Activated CD4-positive, alpha-beta memory T cell treated with anti-CD3 and anti-CD28 coated beads for 36 hours (primary cell): ENCODE measurements around the gene FLT1. TPM values are rescaled to one million over a fixed set of nuclear protein-coding genes. Genes with fewer than 3 reads are reported as not detected.

Source experiments
- CTCF ChIA-PET: fragments of 350-600 bp; sonication (Branson Sonifier 250); formaldehyde crosslinking; loops from one replicate; lab custom pipeline; 2021; ENCODE audit warnings: antibody characterized with exemption, inconsistent platforms; lab: Charles Lee
- POLR2A ChIA-PET: fragments of 350-600 bp; sonication (Branson Sonifier 250); formaldehyde crosslinking; loops from one replicate; lab custom pipeline; 2021; ENCODE audit warnings: antibody characterized with exemption; lab: Charles Lee
- DNase-seq: peaks from one replicate; pipeline ENCODE4 v3.0.0-alpha.2; 2020
- H3K27ac Mint-ChIP-seq: one replicate; pipeline ENCODE4 v1.8.0; 2021; ENCODE audit warnings: mixed read lengths
- H3K27me3 Mint-ChIP-seq: one replicate; pipeline ENCODE4 v1.8.0; 2021; ENCODE audit warnings: mixed read lengths
- H3K36me3 Mint-ChIP-seq: one replicate; pipeline ENCODE4 v1.8.0; 2021; ENCODE audit warnings: mixed read lengths
- H3K4me1 Mint-ChIP-seq: one replicate; pipeline ENCODE4 v1.8.0; 2021; ENCODE audit warnings: low read depth, mixed read lengths
- H3K4me3 Mint-ChIP-seq: one replicate; pipeline ENCODE4 v1.8.0; 2021; ENCODE audit warnings: mild to moderate bottlenecking, mixed read lengths
- H3K9me3 Mint-ChIP-seq: one replicate; pipeline ENCODE4 v1.8.0; 2021; ENCODE audit warnings: mixed read lengths
- intact Hi-C: fragments of 100-400 bp; cut with micrococcal nuclease; formaldehyde crosslinking; loops from one replicate; pipeline ENCODE4 v1.15.1; 2023
- total RNA-seq, 2 experiments: library from RNA; stranded (reverse); gene quantifications; one replicate each; pipeline ENCODE4 v1.2.3, GENCODE V29; 2021

Gene FLT1
- total RNA-seq, 2 experiments from 2014 or later, result 17.2 to 19.5 TPM

GRCh38 chr13:28429685-28430290 lies 65.1 kb downstream of the FLT1 start:
- intact Hi-C loops, result no loop called here
- H3K36me3 Mint-ChIP-seq, result peaks cover 13% of the 10 kb centered on the region
- no peak for DNase-seq
- CTCF ChIA-PET, result no interaction called here
- POLR2A ChIA-PET, result no interaction called here
- H3K4me3 Mint-ChIP-seq, result no peak overlapping the region
- no peaks in the 10 kb centered on the region for H3K9me3 Mint-ChIP-seq
- peaks cover 11% of the 10 kb centered on the region for H3K27me3 Mint-ChIP-seq
- no peak overlapping the region for H3K27ac Mint-ChIP-seq
- no peaks in the 10 kb centered on the region for H3K4me1 Mint-ChIP-seq

GRCh38 chr13:28429096-28429495 lies 65.8 kb downstream of the FLT1 start:
- peaks cover 10% of the 10 kb centered on the region for H3K27me3 Mint-ChIP-seq
- H3K27ac Mint-ChIP-seq, result no peak overlapping the region
- peaks cover 13% of the 10 kb centered on the region for H3K36me3 Mint-ChIP-seq
- intact Hi-C loops, result no loop called here
- no peak overlapping the region for H3K4me3 Mint-ChIP-seq
- ChIA-PET CTCF (no interaction called here), POLR2A (no interaction called here)
- H3K9me3 Mint-ChIP-seq, result no peaks in the 10 kb centered on the region
- H3K4me1 Mint-ChIP-seq, result no peaks in the 10 kb centered on the region
- no peak for DNase-seq

- DNase-seq, result no peak
- Mint-ChIP-seq H3K9me3 (no peaks in the 10 kb centered on the region), H3K4me3 (no peak overlapping the region), H3K36me3 (peaks cover 13% of the 10 kb centered on the region), H3K27me3 (peaks cover 4% of the 10 kb centered on the region), H3K27ac (no peak overlapping the region), H3K4me1 (peaks cover 8% of the 10 kb centered on the region)
- intact Hi-C loops, result no loop called here
- POLR2A ChIA-PET, result no interaction called here
- CTCF ChIA-PET, result no interaction called here
These were observed 68.5 kb downstream of the FLT1 start for GRCh38 chr13:28426381-28426780.

GRCh38 chr13:28425793-28426192 lies 69.1 kb downstream of the FLT1 start:
- intact Hi-C loops, result no loop called here
- DNase-seq, result no peak
- Mint-ChIP-seq H3K9me3 (no peaks in the 10 kb centered on the region), H3K4me1 (peaks cover 8% of the 10 kb centered on the region), H3K36me3 (peaks cover 13% of the 10 kb centered on the region), H3K27ac (no peak overlapping the region), H3K27me3 (peaks cover 4% of the 10 kb centered on the region), H3K4me3 (no peak overlapping the region)
- CTCF ChIA-PET, result no interaction called here
- POLR2A ChIA-PET, result no interaction called here

- Mint-ChIP-seq H3K27ac (no peak overlapping the region), H3K27me3 (peaks cover 4% of the 10 kb centered on the region), H3K4me1 (peaks cover 8% of the 10 kb centered on the region), H3K9me3 (no peaks in the 10 kb centered on the region), H3K36me3 (peaks cover 13% of the 10 kb centered on the region), H3K4me3 (no peak overlapping the region)
- POLR2A ChIA-PET, result no interaction called here
- CTCF ChIA-PET, result no interaction called here
- DNase-seq, result no peak
- intact Hi-C loops, result no loop called here
These were observed 70.4 kb downstream of the FLT1 start for GRCh38 chr13:28424541-28424940.

- H3K27me3 Mint-ChIP-seq, result peaks cover 2% of the 10 kb centered on the region
- peak; percentile 18 for DNase-seq
- H3K36me3 Mint-ChIP-seq, result peaks cover 13% of the 10 kb centered on the region
- no peak overlapping the region for H3K4me3 Mint-ChIP-seq
- CTCF ChIA-PET, result no interaction called here
- intact Hi-C loops, result no loop called here
- H3K4me1 Mint-ChIP-seq, result peaks cover 8% of the 10 kb centered on the region
- H3K9me3 Mint-ChIP-seq, result no peaks in the 10 kb centered on the region
- POLR2A ChIA-PET, result no interaction called here
- H3K27ac Mint-ChIP-seq, result no peak overlapping the region
These were observed 71.9 kb downstream of the FLT1 start for GRCh38 chr13:28423010-28423409.

- no peak for DNase-seq
- CTCF ChIA-PET, result no interaction called here
- intact Hi-C loops, result no loop called here
- POLR2A ChIA-PET, result no interaction called here
- Mint-ChIP-seq H3K9me3 (no peaks in the 10 kb centered on the region), H3K27ac (no peak overlapping the region), H3K4me3 (no peak overlapping the region), H3K36me3 (peaks cover 4% of the 10 kb centered on the region), H3K27me3 (peaks cover 4% of the 10 kb centered on the region), H3K4me1 (peaks cover 8% of the 10 kb centered on the region)
These were observed 73.1 kb downstream of the FLT1 start for GRCh38 chr13:28421676-28422410.

- Mint-ChIP-seq H3K36me3 (no peaks in the 10 kb centered on the region), H3K27me3 (peaks cover 2% of the 10 kb centered on the region), H3K9me3 (no peaks in the 10 kb centered on the region), H3K4me1 (peaks cover 8% of the 10 kb centered on the region), H3K27ac (no peak overlapping the region), H3K4me3 (no peak overlapping the region)
- ChIA-PET CTCF (no interaction called here), POLR2A (no interaction called here)
- intact Hi-C loops, result no loop called here
- DNase-seq, result no peak
These were observed 74.2 kb downstream of the FLT1 start for GRCh38 chr13:28420704-28421103.

- Mint-ChIP-seq H3K27me3 (peaks cover 6% of the 10 kb centered on the region), H3K36me3 (peaks cover 1% of the 10 kb centered on the region), H3K4me3 (no peak overlapping the region), H3K4me1 (no peaks in the 10 kb centered on the region), H3K27ac (no peak overlapping the region), H3K9me3 (no peaks in the 10 kb centered on the region)
- ChIA-PET POLR2A (no interaction called here), CTCF (interaction anchor here (0.9 kb wide), 1 partner anchor 243 kb away, joined by 3 read pairs; the partner anchor contains the start of gene POMP)
- DNase-seq, result no peak
- intact Hi-C loops, result no loop called here
These were observed 78.9 kb downstream of the FLT1 start for GRCh38 chr13:28415994-28416421.

- no peaks in the 10 kb centered on the region for H3K4me1 Mint-ChIP-seq
- CTCF ChIA-PET, result no interaction called here
- H3K9me3 Mint-ChIP-seq, result no peaks in the 10 kb centered on the region
These were observed 80.9 kb downstream of the FLT1 start for GRCh38 chr13:28413999-28414398.

GRCh38 chr13:28412981-28413380 lies 81.9 kb downstream of the FLT1 start:
- H3K27ac Mint-ChIP-seq, result no peak overlapping the region
- H3K4me1 Mint-ChIP-seq, result no peaks in the 10 kb centered on the region
- DNase-seq, result no peak
- H3K4me3 Mint-ChIP-seq, result no peak overlapping the region
- H3K36me3 Mint-ChIP-seq, result peaks cover 1% of the 10 kb centered on the region
- intact Hi-C loops, result no loop called here
- ChIA-PET CTCF (no interaction called here), POLR2A (no interaction called here)
- peaks cover 10% of the 10 kb centered on the region for H3K27me3 Mint-ChIP-seq
- H3K9me3 Mint-ChIP-seq, result no peaks in the 10 kb centered on the region

More at GRCh38 chr13:28413999-28414398, 80.9 kb downstream of the FLT1 start:
- no peak for DNase-seq
- POLR2A ChIA-PET, result no interaction called here
- Mint-ChIP-seq H3K27ac (no peak overlapping the region), H3K4me3 (no peak overlapping the region), H3K36me3 (peaks cover 1% of the 10 kb centered on the region), H3K27me3 (peaks cover 9% of the 10 kb centered on the region)
- intact Hi-C loops, result no loop called here

GRCh38 chr13:28411831-28412353 lies 83.0 kb downstream of the FLT1 start:
- intact Hi-C loops, result no loop called here
- no peak for DNase-seq
- H3K9me3 Mint-ChIP-seq, result no peaks in the 10 kb centered on the region
- no peaks in the 10 kb centered on the region for H3K4me1 Mint-ChIP-seq
- no peak overlapping the region for H3K27ac Mint-ChIP-seq
- H3K4me3 Mint-ChIP-seq, result no peak overlapping the region
- ChIA-PET POLR2A (no interaction called here), CTCF (interaction anchor here (0.7 kb wide), 1 partner anchor 434 kb away, joined by 3 read pairs; no protein-coding TSS in a partner anchor)
- peaks cover 8% of the 10 kb centered on the region for H3K27me3 Mint-ChIP-seq
- H3K36me3 Mint-ChIP-seq, result peaks cover 1% of the 10 kb centered on the region
